B cell (primary cell): ENCODE data around the gene NME3.

Experiments used
- CTCF ChIP-seq: fragments of 200-600 bp; IDR thresholded peaks from one replicate; pipeline ENCODE4 v1.8.0; 2022; ENCODE audit warnings: antibody characterized with exemption, mild to moderate bottlenecking
- EZH2 ChIP-seq: IDR thresholded peaks from 2 replicates; pipeline ENCODE4 v1.6.1; 2012; ENCODE audit warnings: borderline replicate concordance, low read depth, mild to moderate bottlenecking, moderate library complexity, low read length; ENCODE audit not compliant: insufficient read depth, poor library complexity, severe bottlenecking

- TF ChIP-seq CTCF (no peak), EZH2 (no peak)
Measured at GRCh38 chr16:1726661-1727502, 44.5 kb downstream of the NME3 start.
